ENCODE measurements around the gene EFNB1. TPM values are rescaled to one million over a fixed set of nuclear protein-coding genes. Genes with fewer than 3 reads are reported as not detected.

Gene EFNB1
- total RNA-seq, 1 donor from 2014 or later = 44.1 TPM

GRCh38 chrX:68840256-68840655 lies 11.4 kb downstream of the EFNB1 start:
- no peak for TF ChIP-seq CTCF (conservative IDR thresholded peaks at IDR 0.05; ENCODE audit: low read depth, low read length)
- no peak for DNase-seq (ENCODE audit: low read depth)
- H3K4me3 ChIP-seq (ENCODE audit: low read depth, low read length) = no peak overlapping the region

- DNase-seq (ENCODE audit: low read depth) = no peak
- no peak overlapping the region for H3K4me3 ChIP-seq (ENCODE audit: low read depth, low read length)
- no peak for TF ChIP-seq CTCF (conservative IDR thresholded peaks at IDR 0.05; ENCODE audit: low read depth, low read length)
These were observed 12.6 kb downstream of the EFNB1 start for GRCh38 chrX:68841251-68842049.

GRCh38 chrX:68842351-68842750 lies 13.5 kb downstream of the EFNB1 start:
- DNase-seq (ENCODE audit: low read depth) = no peak
- TF ChIP-seq CTCF (conservative IDR thresholded peaks at IDR 0.05; ENCODE audit: low read depth, low read length) = no peak
- no peak overlapping the region for H3K4me3 ChIP-seq (ENCODE audit: low read depth, low read length)

- peak; percentile 28 for TF ChIP-seq CTCF (conservative IDR thresholded peaks at IDR 0.05; ENCODE audit: low read depth, low read length)
- H3K4me3 ChIP-seq (ENCODE audit: low read depth, low read length) = no peak overlapping the region
- no peak for DNase-seq (ENCODE audit: low read depth)
These were observed 14.2 kb downstream of the EFNB1 start for GRCh38 chrX:68842781-68843581.

- H3K4me3 ChIP-seq (ENCODE audit: low read depth, low read length) = no peak overlapping the region
These were observed 15.2 kb downstream of the EFNB1 start for GRCh38 chrX:68843992-68844391.

GRCh38 chrX:68844581-68844980 lies 15.8 kb downstream of the EFNB1 start:
- DNase-seq (ENCODE audit: low read depth) = no peak
- no peak for TF ChIP-seq CTCF (conservative IDR thresholded peaks at IDR 0.05; ENCODE audit: low read depth, low read length)

More at GRCh38 chrX:68843992-68844391, 15.2 kb downstream of the EFNB1 start:
- no peak for TF ChIP-seq CTCF (conservative IDR thresholded peaks at IDR 0.05; ENCODE audit: low read depth, low read length)
- DNase-seq (ENCODE audit: low read depth) = no peak

More at GRCh38 chrX:68844581-68844980, 15.8 kb downstream of the EFNB1 start:
- H3K4me3 ChIP-seq (ENCODE audit: low read depth, low read length) = no peak overlapping the region

All from epithelial cell of proximal tubule (primary cell).